Astrocyte (in vitro differentiated cells and primary cell): ENCODE measurements around the gene CHD5. TPM values are rescaled to one million over a fixed set of nuclear protein-coding genes. Genes with fewer than 3 reads are reported as not detected.

Experiments used
- DNase-seq: peaks from one replicate; pipeline ENCODE4 v3.0.0-alpha.2; 2010; ENCODE audit warnings: low read depth
- FAIRE-seq: peaks from 2 replicates; lab custom pipeline; 2011; peaks lifted over from hg19 to GRCh38; lab: Jason Lieb, UNC
- H2AFZ ChIP-seq: 2 replicates; pipeline ENCODE4 v1.6.0; 2012; ENCODE audit warnings: low read depth, low read length, inconsistent platforms
- H3K27ac ChIP-seq: 2 replicates; pipeline ENCODE4 v1.5.1; 2011; ENCODE audit warnings: low read depth, low read length, inconsistent platforms
- H3K27me3 ChIP-seq: 2 replicates; pipeline ENCODE4 v1.6.0; 2011; ENCODE audit warnings: low read length, inconsistent platforms; ENCODE audit not compliant: insufficient read depth
- H3K36me3 ChIP-seq: 2 replicates; pipeline ENCODE4 v1.5.1; 2011; ENCODE audit warnings: low read length, inconsistent platforms; ENCODE audit not compliant: insufficient read depth
- H3K4me1 ChIP-seq: 2 replicates; pipeline ENCODE4 v1.5.1; 2011; ENCODE audit warnings: low read length, inconsistent platforms; ENCODE audit not compliant: insufficient read depth
- H3K4me2 ChIP-seq: 2 replicates; pipeline ENCODE4 v1.6.0; 2012; ENCODE audit warnings: low read length, inconsistent platforms
- H3K4me3 ChIP-seq: 2 replicates; pipeline ENCODE4 v1.5.1; 2011; ENCODE audit warnings: low read depth, mild to moderate bottlenecking, low read length, inconsistent platforms; ENCODE audit not compliant: insufficient read depth
- H3K79me2 ChIP-seq: 2 replicates; pipeline ENCODE4 v1.6.0; 2012; ENCODE audit warnings: mild to moderate bottlenecking, low read length, inconsistent platforms; ENCODE audit not compliant: insufficient read depth
- H3K9ac ChIP-seq: 2 replicates; pipeline ENCODE4 v1.6.0; 2012; ENCODE audit warnings: mild to moderate bottlenecking, low read length, inconsistent platforms
- H3K9me3 ChIP-seq: 2 replicates; pipeline ENCODE4 v1.5.1; 2012; ENCODE audit warnings: low read depth, mild to moderate bottlenecking, low read length, inconsistent platforms; ENCODE audit not compliant: insufficient read depth
- H4K20me1 ChIP-seq: 2 replicates; pipeline ENCODE4 v1.6.0; 2012; ENCODE audit warnings: low read length, inconsistent platforms; ENCODE audit not compliant: insufficient read depth
- H3K27ac Mint-ChIP-seq: one replicate; pipeline ENCODE4 v1.8.0; 2021; ENCODE audit warnings: mild to moderate bottlenecking, mixed read lengths; ENCODE audit not compliant: unreplicated experiment
- H3K27me3 Mint-ChIP-seq: one replicate; pipeline ENCODE4 v1.8.0; 2021; ENCODE audit warnings: low read depth, mixed read lengths; ENCODE audit not compliant: unreplicated experiment
- H3K36me3 Mint-ChIP-seq: one replicate; pipeline ENCODE4 v1.8.0; 2021; ENCODE audit warnings: low read depth, mixed read lengths; ENCODE audit not compliant: unreplicated experiment
- H3K4me1 Mint-ChIP-seq: one replicate; pipeline ENCODE4 v1.8.0; 2021; ENCODE audit warnings: low read depth, mixed read lengths; ENCODE audit not compliant: unreplicated experiment
- H3K4me3 Mint-ChIP-seq: one replicate; pipeline ENCODE4 v1.8.0; 2021; ENCODE audit warnings: mild to moderate bottlenecking, moderate library complexity, mixed read lengths; ENCODE audit not compliant: unreplicated experiment
- H3K9me3 Mint-ChIP-seq: one replicate; pipeline ENCODE4 v1.8.0; 2021; ENCODE audit warnings: mild to moderate bottlenecking, mixed read lengths; ENCODE audit not compliant: unreplicated experiment
- CTCF ChIP-seq: IDR thresholded peaks from 2 replicates; pipeline ENCODE4 v1.5.1; 2011; ENCODE audit warnings: low read depth, mild to moderate bottlenecking, inconsistent platforms, low read length, moderate library complexity; ENCODE audit not compliant: insufficient read depth
- EZH2 ChIP-seq: IDR thresholded peaks from 2 replicates; pipeline ENCODE4 v1.6.1; 2012; ENCODE audit warnings: mild to moderate bottlenecking, low read length, inconsistent platforms; ENCODE audit not compliant: insufficient read depth
- total RNA-seq: library from RNA; stranded (reverse); gene quantifications from 2 replicates; pipeline ENCODE4 v1.2.1, GENCODE V29; 2021

CHD5 gene
- total RNA-seq, 1 donor from 2014 or later = 0.18 TPM

GRCh38 chr1:6205849-6206519 is 25.9 kb upstream of the CHD5 start, which contains the start of gene RNF207:
RNF207 (plus strand) TSS chr1:6206119; CDS start chr1:6206536, 417 bp downstream.
- H3K27ac Mint-ChIP-seq = no peak within 1 kb of the TSS
- peak within 1 kb of the TSS; percentile 69 for H3K9ac ChIP-seq
- H3K9me3 Mint-ChIP-seq = no peaks in the 10 kb centered on the region
- H3K27me3 ChIP-seq = no peaks in the 10 kb centered on the region
- TF ChIP-seq CTCF (no peak), EZH2 (peak; percentile 20)
- H3K36me3 Mint-ChIP-seq = no peaks in the 10 kb centered on the region
- H3K79me2 ChIP-seq = no peaks in the 10 kb centered on the region
- no peak within 1 kb of the TSS for H3K27ac ChIP-seq
- H2AFZ ChIP-seq = peak within 1 kb of the TSS; percentile 90
- peak within 1 kb of the TSS; percentile 88 for H3K4me2 ChIP-seq
- H3K9me3 ChIP-seq = no peaks in the 10 kb centered on the region
- no peaks in the 10 kb centered on the region for H3K36me3 ChIP-seq
- no peak within 1 kb of the TSS for H3K4me3 Mint-ChIP-seq
- no peaks in the 10 kb centered on the region for H3K27me3 Mint-ChIP-seq
- DNase-seq = peak; percentile 68
- H3K4me3 ChIP-seq = peak within 1 kb of the TSS; percentile 65
- peaks cover 3% of the 10 kb centered on the region for H3K4me1 Mint-ChIP-seq
- peaks cover 24% of the 10 kb centered on the region for H4K20me1 ChIP-seq
- no peak for FAIRE-seq
- H3K4me1 ChIP-seq = peaks cover 24% of the 10 kb centered on the region

- Mint-ChIP-seq H3K36me3 (no peaks in the 10 kb centered on the region), H3K4me3 (no peak overlapping the region)
Observed at GRCh38 chr1:6202256-6202655, 22.1 kb upstream of the CHD5 start.

More at GRCh38 chr1:6202256-6202655, 22.1 kb upstream of the CHD5 start:
- no peaks in the 10 kb centered on the region for H3K27me3 ChIP-seq
- TF ChIP-seq EZH2 (no peak), CTCF (no peak)
- H3K9ac ChIP-seq = no peak overlapping the region
- H3K27ac ChIP-seq = no peak overlapping the region
- Mint-ChIP-seq H3K9me3 (no peaks in the 10 kb centered on the region), H3K4me1 (peaks cover 14% of the 10 kb centered on the region), H3K27me3 (no peaks in the 10 kb centered on the region), H3K27ac (no peak overlapping the region)
- no peaks in the 10 kb centered on the region for H3K9me3 ChIP-seq
- peaks cover 26% of the 10 kb centered on the region for H3K79me2 ChIP-seq
- H3K4me3 ChIP-seq = no peak overlapping the region
- no peak overlapping the region for H2AFZ ChIP-seq
- DNase-seq (no peak), FAIRE-seq (no peak)
- H4K20me1 ChIP-seq = peaks cover 24% of the 10 kb centered on the region
- H3K4me2 ChIP-seq = no peak overlapping the region
- H3K4me1 ChIP-seq = peaks cover 25% of the 10 kb centered on the region
- H3K36me3 ChIP-seq = peaks cover 2% of the 10 kb centered on the region
